HL-60 (cell line): ENCODE measurements around the gene BICDL2.

ENCODE experiments used
- DNase-seq, 2 experiments: peaks; one replicate each; pipeline ENCODE4 v3.0.0-alpha.2; 2010 to 2020; ENCODE audit warnings: low read depth in 1 of 2, low spot score in 1 of 2
- H3K27ac ChIP-seq: fragments of 250-450 bp; sonication (Bioruptor Pico); replicated peaks from 2 replicates; pipeline ENCODE4 v1.5.1; 2020; ENCODE audit warnings: mild to moderate bottlenecking, moderate library complexity
- H3K27me3 ChIP-seq: fragments of 250-450 bp; sonication (Bioruptor Pico); 2 replicates; pipeline ENCODE4 v1.5.1; 2021; ENCODE audit warnings: mild to moderate bottlenecking, moderate library complexity; ENCODE audit not compliant: insufficient read depth, poor library complexity, severe bottlenecking
- H3K4me3 ChIP-seq: replicated peaks from 2 replicates; pipeline ENCODE4 v1.5.1; 2011; ENCODE audit warnings: mild to moderate bottlenecking, control low read depth, low read length; ENCODE audit not compliant: insufficient read depth
- GABPA ChIP-seq: IDR thresholded peaks from 2 replicates; pipeline ENCODE4 v1.6.1; 2012; ENCODE audit warnings: low read depth
- POLR2AphosphoS5 ChIP-seq: IDR thresholded peaks from 2 replicates; pipeline ENCODE4 v1.6.1; 2012; ENCODE audit warnings: low read depth
- SPI1 ChIP-seq: IDR thresholded peaks from 2 replicates; pipeline ENCODE4 v1.6.1; 2012; ENCODE audit warnings: low read depth, mild to moderate bottlenecking, borderline replicate concordance
- TF ChIP-seq, protein P1 (sequence below): IDR thresholded peaks from 2 replicates; pipeline ENCODE4 v1.6.1; 2012; ENCODE audit warnings: low read depth; ENCODE audit not compliant: insufficient replicate concordance
- TF ChIP-seq, protein P2 (sequence below): IDR thresholded peaks from one replicate; pipeline ENCODE4 v1.5.1; 2011; ENCODE audit warnings: low read length, control low read depth, inconsistent platforms; ENCODE audit not compliant: insufficient read depth

Gene BICDL2

DNA sequence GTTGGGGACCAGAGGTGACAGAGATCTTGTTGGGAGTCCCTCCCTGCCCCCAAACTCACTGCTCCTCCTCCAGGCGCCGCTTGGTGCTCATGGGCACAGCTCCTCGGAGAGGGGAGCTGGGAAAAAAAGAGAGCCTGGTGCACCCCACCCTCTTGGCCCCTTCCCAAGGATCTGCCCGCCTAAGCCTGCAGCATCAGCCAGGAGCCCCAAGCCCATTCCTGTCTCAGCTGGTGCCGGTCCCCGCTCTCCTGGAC lies 13.4 kb downstream of the BICDL2 start:
- DNase-seq, result no peak

DNA sequence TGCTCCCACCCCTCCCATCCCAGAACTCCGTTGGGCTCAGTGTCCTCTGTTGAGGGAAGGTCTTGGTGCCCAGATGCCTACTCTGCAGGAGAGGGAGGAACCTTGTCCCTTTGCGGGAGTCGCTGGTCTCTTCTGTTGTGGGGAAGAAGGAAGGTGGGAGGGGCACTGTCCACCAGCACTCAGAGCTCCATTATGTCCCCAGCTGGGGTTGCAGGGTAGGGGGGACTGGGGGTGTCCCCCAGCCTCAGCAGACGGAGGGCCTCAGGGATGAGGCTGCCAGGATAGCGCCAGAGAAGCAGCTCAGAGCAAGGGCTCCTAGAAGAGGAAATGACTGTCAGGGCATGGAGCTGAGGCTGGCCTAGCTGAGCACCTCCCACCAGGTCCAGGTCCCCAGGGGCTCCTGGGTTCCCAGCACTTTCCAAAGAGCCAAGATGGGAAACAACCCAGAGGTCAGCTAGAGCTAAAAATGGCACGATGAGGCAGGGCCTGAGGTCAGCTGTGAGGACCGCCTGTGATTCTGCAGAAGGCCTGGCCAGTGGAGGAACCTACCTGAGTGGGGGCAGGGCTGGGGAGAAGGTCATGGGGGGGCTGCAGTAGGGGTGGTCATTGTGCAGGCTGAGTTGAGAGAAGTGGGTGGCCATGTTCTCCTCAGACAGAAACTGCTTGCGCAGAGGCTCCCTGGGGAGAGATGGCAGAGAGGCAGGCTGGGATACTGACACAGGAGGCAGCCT lies 13.9 kb downstream of the BICDL2 start:
- H3K27ac ChIP-seq, result peak overlapping the region; percentile 98
- TF ChIP-seq, protein P1, sequence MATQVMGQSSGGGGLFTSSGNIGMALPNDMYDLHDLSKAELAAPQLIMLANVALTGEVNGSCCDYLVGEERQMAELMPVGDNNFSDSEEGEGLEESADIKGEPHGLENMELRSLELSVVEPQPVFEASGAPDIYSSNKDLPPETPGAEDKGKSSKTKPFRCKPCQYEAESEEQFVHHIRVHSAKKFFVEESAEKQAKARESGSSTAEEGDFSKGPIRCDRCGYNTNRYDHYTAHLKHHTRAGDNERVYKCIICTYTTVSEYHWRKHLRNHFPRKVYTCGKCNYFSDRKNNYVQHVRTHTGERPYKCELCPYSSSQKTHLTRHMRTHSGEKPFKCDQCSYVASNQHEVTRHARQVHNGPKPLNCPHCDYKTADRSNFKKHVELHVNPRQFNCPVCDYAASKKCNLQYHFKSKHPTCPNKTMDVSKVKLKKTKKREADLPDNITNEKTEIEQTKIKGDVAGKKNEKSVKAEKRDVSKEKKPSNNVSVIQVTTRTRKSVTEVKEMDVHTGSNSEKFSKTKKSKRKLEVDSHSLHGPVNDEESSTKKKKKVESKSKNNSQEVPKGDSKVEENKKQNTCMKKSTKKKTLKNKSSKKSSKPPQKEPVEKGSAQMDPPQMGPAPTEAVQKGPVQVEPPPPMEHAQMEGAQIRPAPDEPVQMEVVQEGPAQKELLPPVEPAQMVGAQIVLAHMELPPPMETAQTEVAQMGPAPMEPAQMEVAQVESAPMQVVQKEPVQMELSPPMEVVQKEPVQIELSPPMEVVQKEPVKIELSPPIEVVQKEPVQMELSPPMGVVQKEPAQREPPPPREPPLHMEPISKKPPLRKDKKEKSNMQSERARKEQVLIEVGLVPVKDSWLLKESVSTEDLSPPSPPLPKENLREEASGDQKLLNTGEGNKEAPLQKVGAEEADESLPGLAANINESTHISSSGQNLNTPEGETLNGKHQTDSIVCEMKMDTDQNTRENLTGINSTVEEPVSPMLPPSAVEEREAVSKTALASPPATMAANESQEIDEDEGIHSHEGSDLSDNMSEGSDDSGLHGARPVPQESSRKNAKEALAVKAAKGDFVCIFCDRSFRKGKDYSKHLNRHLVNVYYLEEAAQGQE, result no peak
- TF ChIP-seq GABPA (no peak), SPI1 (no peak; the same call in 1 of the 2 replicates), POLR2AphosphoS5 (no peak; the same call in 1 of the 2 replicates)
- TF ChIP-seq, protein P2, sequence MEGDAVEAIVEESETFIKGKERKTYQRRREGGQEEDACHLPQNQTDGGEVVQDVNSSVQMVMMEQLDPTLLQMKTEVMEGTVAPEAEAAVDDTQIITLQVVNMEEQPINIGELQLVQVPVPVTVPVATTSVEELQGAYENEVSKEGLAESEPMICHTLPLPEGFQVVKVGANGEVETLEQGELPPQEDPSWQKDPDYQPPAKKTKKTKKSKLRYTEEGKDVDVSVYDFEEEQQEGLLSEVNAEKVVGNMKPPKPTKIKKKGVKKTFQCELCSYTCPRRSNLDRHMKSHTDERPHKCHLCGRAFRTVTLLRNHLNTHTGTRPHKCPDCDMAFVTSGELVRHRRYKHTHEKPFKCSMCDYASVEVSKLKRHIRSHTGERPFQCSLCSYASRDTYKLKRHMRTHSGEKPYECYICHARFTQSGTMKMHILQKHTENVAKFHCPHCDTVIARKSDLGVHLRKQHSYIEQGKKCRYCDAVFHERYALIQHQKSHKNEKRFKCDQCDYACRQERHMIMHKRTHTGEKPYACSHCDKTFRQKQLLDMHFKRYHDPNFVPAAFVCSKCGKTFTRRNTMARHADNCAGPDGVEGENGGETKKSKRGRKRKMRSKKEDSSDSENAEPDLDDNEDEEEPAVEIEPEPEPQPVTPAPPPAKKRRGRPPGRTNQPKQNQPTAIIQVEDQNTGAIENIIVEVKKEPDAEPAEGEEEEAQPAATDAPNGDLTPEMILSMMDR, result no peak
- DNase-seq, result peak in 1 of 2 experiments; percentile 50
- peak overlapping the region; percentile 80 for H3K4me3 ChIP-seq
- H3K27me3 ChIP-seq, result no peaks in the 10 kb centered on the region

More for the DNA sequence above, 13.4 kb downstream of the BICDL2 start:
- Histone ChIP-seq H3K27me3 (no peaks in the 10 kb centered on the region), H3K4me3 (peak overlapping the region; percentile 80), H3K27ac (peak overlapping the region; percentile 98)
- no peak for TF ChIP-seq SPI1
- TF ChIP-seq POLR2AphosphoS5, result no peak
- TF ChIP-seq, protein P1, result no peak
- TF ChIP-seq, protein P2, result no peak
- no peak for TF ChIP-seq GABPA

DNA sequence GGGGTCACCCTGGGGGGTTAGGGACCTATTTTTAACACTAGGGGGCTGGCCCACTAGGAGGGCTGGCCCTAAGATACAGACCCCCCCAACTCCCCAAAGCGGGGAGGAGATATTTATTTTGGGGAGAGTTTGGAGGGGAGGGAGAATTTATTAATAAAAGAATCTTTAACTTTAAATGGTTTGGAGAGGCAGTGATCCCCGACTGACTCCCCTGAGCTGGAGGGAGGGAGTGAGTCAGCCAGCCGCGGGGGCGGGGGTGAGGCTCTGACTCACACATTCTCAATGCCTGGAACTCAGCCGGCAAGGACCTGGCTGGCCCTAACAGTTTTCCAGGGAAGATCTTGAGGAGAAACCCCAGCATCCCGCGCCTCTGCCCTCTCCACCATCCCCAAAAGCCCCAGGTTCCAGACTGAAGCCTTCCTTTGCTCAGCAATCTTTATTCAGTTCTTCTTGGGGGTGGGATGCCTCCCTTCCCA lies 14.5 kb downstream of the BICDL2 start:
- TF ChIP-seq GABPA (no peak), SPI1 (no peak), POLR2AphosphoS5 (no peak)
- TF ChIP-seq, protein P2, result no peak
- TF ChIP-seq, protein P1, result no peak
- peak overlapping the region; percentile 70 for H3K4me3 ChIP-seq
- DNase-seq, result peak in 1 of 2 experiments; percentile 74
- no peaks in the 10 kb centered on the region for H3K27me3 ChIP-seq
- H3K27ac ChIP-seq, result peak overlapping the region; percentile 28; the same call in 1 of the 2 replicates
